HepG2 (cell line): ENCODE data around the gene BPIFB2. TPM values are rescaled to one million over a fixed set of nuclear protein-coding genes. Genes with fewer than 3 reads are reported as not detected.

Source experiments
- ATAC-seq: fragments of 200-7000 bp; cut with Tn5 transposase; 3 replicates; pipeline ENCODE4 v1.9.1; 2020; ENCODE audit warnings: mild to moderate bottlenecking, moderate library complexity
- BruUV-seq: library from RNA; stranded (reverse); fragments of 400-500 nt; replicated peaks from 2 replicates; lab custom pipeline; 2021; lab: Mats Ljungman, UMichigan
- CTCF ChIA-PET: fragments of 300-600 bp; formaldehyde crosslinking; extraction: SDS; loops from one replicate; lab custom pipeline; 2021; ENCODE audit warnings: low total read pairs, inconsistent platforms, low intra/inter-chr PET ratio; lab: Yijun Ruan, JAX
- POLR2A ChIA-PET: fragments of 350-600 bp; sonication (Branson Sonifier 250); formaldehyde crosslinking; loops from one replicate; lab custom pipeline; 2020; ENCODE audit warnings: antibody characterized with exemption, inconsistent platforms; lab: Yijun Ruan, JAX
- DNase-seq: peaks from one replicate; pipeline ENCODE4 v3.0.0-alpha.2; 2015; ENCODE audit warnings: low spot score
- FAIRE-seq: peaks from 3 replicates; lab custom pipeline; 2011; peaks lifted over from hg19 to GRCh38; lab: Jason Lieb, UNC
- H2AFZ ChIP-seq: one replicate; pipeline ENCODE4 v1.6.1; 2011; ENCODE audit warnings: low read length, inconsistent platforms
- H3K27ac ChIP-seq: fragments of 300-600 bp; 3 replicates; pipeline ENCODE4 v1.8.0; 2011; ENCODE audit warnings: mixed run types, mild to moderate bottlenecking, mixed read lengths, low read length, inconsistent platforms; ENCODE audit not compliant: insufficient read depth; ENCODE audit errors: extremely low read length
- H3K27me3 ChIP-seq, 2 experiments: fragments of 200-600 bp in 1 of 2; 2 replicates in 1 of 2; 3 replicates in 1 of 2; pipeline versions ENCODE4 v1.6.0 to v1.8.0; 2011; ENCODE audit warnings: low read length in 2 of 2, mild to moderate bottlenecking in 2 of 2, moderate library complexity in 2 of 2, inconsistent platforms in 1 of 2; ENCODE audit not compliant: insufficient read depth in 2 of 2, control insufficient read depth in 1 of 2
- H3K36me3 ChIP-seq, 2 experiments: fragments of 200-600 bp in 1 of 2; replicated peaks in 1 of 2; 2 replicates in 1 of 2; 3 replicates in 1 of 2; pipeline versions ENCODE4 v1.5.1 to v1.8.0; 2011; ENCODE audit warnings: low read length in 2 of 2, inconsistent platforms in 1 of 2; ENCODE audit not compliant: insufficient read depth in 2 of 2, control insufficient read depth in 1 of 2
- H3K4me1 ChIP-seq: 2 replicates; pipeline ENCODE4 v1.5.1; 2012; ENCODE audit warnings: low read length, inconsistent platforms; ENCODE audit not compliant: insufficient read depth
- H3K4me2 ChIP-seq: 2 replicates; pipeline ENCODE4 v1.6.0; 2011; ENCODE audit warnings: low read depth, low read length, inconsistent platforms
- H3K4me3 ChIP-seq, 3 experiments: fragments of 200-600 bp in 1 of 3; sonication (generic), shearing (Covaris generic) in 1 of 3; replicated peaks in 1 of 3; 2 replicates each; pipeline ENCODE4 v1.5.1; 2011 to 2016; ENCODE audit warnings: low read length in 3 of 3, inconsistent platforms in 2 of 3, low read depth in 2 of 3, mild to moderate bottlenecking in 2 of 3, control low read depth in 1 of 3, mixed read lengths in 1 of 3; ENCODE audit not compliant: insufficient read depth in 1 of 3
- H3K79me2 ChIP-seq: one replicate; pipeline ENCODE4 v1.6.1; 2011; ENCODE audit warnings: low read length, inconsistent platforms; ENCODE audit not compliant: insufficient read depth
- H3K9ac ChIP-seq: 2 replicates; pipeline ENCODE4 v1.6.0; 2011; ENCODE audit warnings: mild to moderate bottlenecking, low read depth, low read length, inconsistent platforms; ENCODE audit not compliant: insufficient read depth
- H3K9me3 ChIP-seq: 2 replicates; pipeline ENCODE4 v1.5.1; 2012; ENCODE audit warnings: mild to moderate bottlenecking, low read length
- H4K20me1 ChIP-seq: 2 replicates; pipeline ENCODE4 v1.6.0; 2011; ENCODE audit warnings: inconsistent platforms, mild to moderate bottlenecking, low read length, moderate library complexity; ENCODE audit not compliant: insufficient read depth
- ATF7-NPFF ChIP-seq: sonication (generic); formaldehyde crosslinking; IDR thresholded peaks from 2 replicates; pipeline ENCODE4 v1.8.1; 2023; ENCODE audit warnings: mild to moderate bottlenecking, low read depth, missing genetic modification reagents, moderate library complexity
- BCL3 ChIP-seq: sonication (generic); formaldehyde crosslinking; IDR thresholded peaks from 2 replicates; pipeline ENCODE4 v1.5.1; 2020; ENCODE audit warnings: mild to moderate bottlenecking, missing genetic modification reagents, moderate library complexity
- CHD4 ChIP-seq: fragments of 200-600 bp; sonication (generic); IDR thresholded peaks from 2 replicates; pipeline ENCODE4 v1.7.0; 2017; ENCODE audit warnings: mild to moderate bottlenecking, low read length, borderline replicate concordance
- MYC ChIP-seq: sonication (generic); formaldehyde crosslinking; IDR thresholded peaks from 2 replicates; pipeline ENCODE4 v1.9.0; 2021; ENCODE audit warnings: missing genetic modification reagents, borderline replicate concordance
- NFE2 ChIP-seq: sonication (generic); formaldehyde crosslinking; IDR thresholded peaks from 2 replicates; pipeline ENCODE4 v1.4.0; 2020; ENCODE audit warnings: missing genetic modification reagents
- POLR2A ChIP-seq, 2 experiments: IDR thresholded peaks; 2 replicates each; pipeline ENCODE4 v1.6.1; 2011; ENCODE audit warnings: low read depth in 2 of 2, low read length in 2 of 2, mild to moderate bottlenecking in 1 of 2, moderate library complexity in 1 of 2; ENCODE audit not compliant: insufficient read depth in 1 of 2
- POLR2G ChIP-seq: fragments of 200-400 bp; formaldehyde crosslinking; IDR thresholded peaks from 2 replicates; pipeline ENCODE4 v1.6.1; 2018; ENCODE audit warnings: mild to moderate bottlenecking, low read depth, low read length, moderate library complexity
- SAFB2 ChIP-seq: sonication (generic); formaldehyde crosslinking; IDR thresholded peaks from 2 replicates; pipeline ENCODE4 v1.5.1; 2020; ENCODE audit warnings: missing genetic modification reagents, low read depth, mild to moderate bottlenecking, borderline replicate concordance
- SP4 ChIP-seq: sonication (generic); formaldehyde crosslinking; IDR thresholded peaks from 2 replicates; pipeline ENCODE4 v1.8.1; 2023; ENCODE audit warnings: mild to moderate bottlenecking, missing genetic modification reagents
- TBX2 ChIP-seq: sonication (generic); formaldehyde crosslinking; IDR thresholded peaks from 2 replicates; pipeline ENCODE4 v1.5.0; 2020; ENCODE audit warnings: missing genetic modification reagents, mild to moderate bottlenecking, borderline replicate concordance
- ZFP36L1 ChIP-seq: sonication (generic); formaldehyde crosslinking; IDR thresholded peaks from 2 replicates; pipeline ENCODE4 v1.8.0; 2022; ENCODE audit warnings: mild to moderate bottlenecking, missing genetic modification reagents, moderate library complexity
- ZNF329 ChIP-seq: sonication (generic); formaldehyde crosslinking; IDR thresholded peaks from 2 replicates; pipeline ENCODE4 v1.9.0; 2021; ENCODE audit warnings: low read depth, mild to moderate bottlenecking, missing genetic modification reagents
- ZNF552 ChIP-seq: sonication (generic); formaldehyde crosslinking; IDR thresholded peaks from 2 replicates; pipeline ENCODE4 v1.9.0; 2022; ENCODE audit warnings: missing genetic modification reagents, mild to moderate bottlenecking, borderline replicate concordance
- ZNF605 ChIP-seq: sonication (generic); formaldehyde crosslinking; IDR thresholded peaks from 2 replicates; pipeline ENCODE4 v1.8.0; 2022; ENCODE audit warnings: mild to moderate bottlenecking, missing genetic modification reagents
- ZNF839 ChIP-seq: sonication (generic); formaldehyde crosslinking; IDR thresholded peaks from 2 replicates; pipeline ENCODE4 v1.4.0; 2020; ENCODE audit warnings: missing genetic modification reagents, mild to moderate bottlenecking, borderline replicate concordance
- ZSCAN29 ChIP-seq: sonication (generic); formaldehyde crosslinking; conservative IDR thresholded peaks from 2 replicates; pipeline ENCODE4 v1.4.0; 2020; ENCODE audit warnings: mild to moderate bottlenecking, missing genetic modification reagents
- WGBS: methylation state at CpG from one replicate; pipeline ENCODE4 v1.1.6; 2017; ENCODE audit warnings: low lambda C conversion rate; 5-methylcytosine and 5-hydroxymethylcytosine counted together
- in situ Hi-C: cut with HindIII; loops from 2 replicates; pipeline ENCODE4 v1.10.0; 2017; ENCODE audit warnings: low pct_unique_long_range_greater_than_20kb; ENCODE audit not compliant: extremely low pct_ligation_motif_present
- intact Hi-C: fragments of 100-400 bp; cut with micrococcal nuclease; formaldehyde crosslinking; loops from one replicate; pipeline ENCODE4 v1.10.0; 2022; ENCODE audit not compliant: unreplicated experiment
- polyA plus RNA-seq, 8 experiments: library from polyadenylated mRNA; depleted of rRNA in 3 of 8; stranded (reverse) in 7 of 8; unstranded in 1 of 8; fragments of >200 nt; fragmentation: Illumina TruSeq in 4 of 8; extraction: Trizol in 4 of 8; gene quantifications; 2 replicates each; pipeline versions ENCODE4 v1.2.1 to v1.2.3, GENCODE V29; 2011 to 2016; ENCODE audit warnings: low read depth in 4 of 8, missing spikeins in 1 of 8, mixed read lengths in 1 of 8; ENCODE audit not compliant: insufficient read depth in 1 of 8
- total RNA-seq, 5 experiments: library from RNA; depleted of rRNA; stranded (reverse); fragments of >200 nt; fragmentation: Illumina TruSeq; extraction: Trizol; gene quantifications; 2 replicates each; pipeline ENCODE4 v1.2.3, GENCODE V29; 2016; ENCODE audit warnings: low read depth in 1 of 5
- TF ChIP-seq, protein P1 (sequence below): sonication (generic); formaldehyde crosslinking; IDR thresholded peaks from 2 replicates; pipeline ENCODE4 v1.5.0; 2020; ENCODE audit warnings: mild to moderate bottlenecking, low read depth, missing genetic modification reagents, borderline replicate concordance
- TF ChIP-seq, protein P2 (sequence below): sonication (generic); formaldehyde crosslinking; IDR thresholded peaks from 2 replicates; pipeline ENCODE4 v1.4.0; 2020; ENCODE audit warnings: mild to moderate bottlenecking, missing genetic modification reagents
- TF ChIP-seq, protein P3 (sequence below): sonication (generic); formaldehyde crosslinking; IDR thresholded peaks from 2 replicates; pipeline ENCODE4 v1.8.0; 2022; ENCODE audit warnings: mild to moderate bottlenecking, missing genetic modification reagents, moderate library complexity

BPIFB2 gene
- total and polyA plus RNA-seq, 2 of the 13 experiments (the other 11 are each of a cell fraction or from before 2014, with no cell fraction given): 54.5 to 902 TPM

- TF ChIP-seq ZSCAN29 (CRISPR knock-in tag) (no peak), SP4 (CRISPR knock-in tag) (0 out of 2 replicates have a peak, but pooled peaks have one; percentile 34), POLR2A (IDR thresholded peaks at IDR 0.05; ENCODE audit: insufficient read depth in 1 of 2, low read depth in 2 of 2, low read length in 2 of 2) (peak; percentile 11 to 27; a peak in 1 of 4 replicates), ZNF552 (CRISPR knock-in tag) (no peak)
- TF ChIP-seq, protein P1, sequence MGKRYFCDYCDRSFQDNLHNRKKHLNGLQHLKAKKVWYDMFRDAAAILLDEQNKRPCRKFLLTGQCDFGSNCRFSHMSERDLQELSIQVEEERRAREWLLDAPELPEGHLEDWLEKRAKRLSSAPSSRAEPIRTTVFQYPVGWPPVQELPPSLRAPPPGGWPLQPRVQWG (CRISPR knock-in tag): no peak
- TF ChIP-seq, all 625 proteins: peak for 26
Measured at GRCh38 chr20:33013701-33014326, 6.3 kb downstream of the BPIFB2 start (continued).

- peaks cover 59 to 92% of the 10 kb centered on the region in 2 experiments for H3K36me3 ChIP-seq
- no peak overlapping the region for H2AFZ ChIP-seq
- peaks cover 38% of the 10 kb centered on the region for H3K4me1 ChIP-seq
- H3K79me2 ChIP-seq: peaks cover 16% of the 10 kb centered on the region
- FAIRE-seq (no peak), ATAC-seq (no peak), DNase-seq (no peak)
- WGBS: 94% methylated on average over 16 of the region's 16 CpGs
- intact Hi-C loops: no loop called here
- H3K9ac ChIP-seq: no peak overlapping the region
- peaks cover 8% of the 10 kb centered on the region; the same call in 1 of the 2 replicates for H4K20me1 ChIP-seq
- ChIA-PET CTCF (no interaction called here), POLR2A (interaction anchor here (0.8 kb wide), 1 partner anchor 9 kb away, joined by 3 read pairs; no protein-coding TSS in a partner anchor)
- in situ Hi-C loops: no loop called here
- BruUV-seq: no TSS peak
- no peak overlapping the region for H3K4me3 ChIP-seq
- H3K27ac ChIP-seq: no peak overlapping the region
- no peaks in the 10 kb centered on the region for H3K27me3 ChIP-seq
- H3K9me3 ChIP-seq: no peaks in the 10 kb centered on the region
- no peak overlapping the region for H3K4me2 ChIP-seq
- TF ChIP-seq ATF7-NPFF (0 out of 2 replicates have a peak, but pooled peaks have one; percentile 27), ZFP36L1 (CRISPR knock-in tag) (no peak), BCL3 (CRISPR knock-in tag) (0 out of 2 replicates have a peak, but pooled peaks have one; percentile 14), NFE2 (CRISPR knock-in tag) (no peak), SAFB2 (no peak), ZNF605 (0 out of 2 replicates have a peak, but pooled peaks have one; percentile 5), TBX2 (CRISPR knock-in tag) (0 out of 2 replicates have a peak, but pooled peaks have one; percentile 12), ZNF839 (CRISPR knock-in tag) (no peak), POLR2G (peak; percentile 62), CHD4 (no peak), MYC (CRISPR knock-in tag) (no peak), ZNF329 (CRISPR knock-in tag) (no peak)
- TF ChIP-seq, protein P2, sequence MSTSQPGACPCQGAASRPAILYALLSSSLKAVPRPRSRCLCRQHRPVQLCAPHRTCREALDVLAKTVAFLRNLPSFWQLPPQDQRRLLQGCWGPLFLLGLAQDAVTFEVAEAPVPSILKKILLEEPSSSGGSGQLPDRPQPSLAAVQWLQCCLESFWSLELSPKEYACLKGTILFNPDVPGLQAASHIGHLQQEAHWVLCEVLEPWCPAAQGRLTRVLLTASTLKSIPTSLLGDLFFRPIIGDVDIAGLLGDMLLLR (CRISPR knock-in tag): no peak
- TF ChIP-seq, protein P3, sequence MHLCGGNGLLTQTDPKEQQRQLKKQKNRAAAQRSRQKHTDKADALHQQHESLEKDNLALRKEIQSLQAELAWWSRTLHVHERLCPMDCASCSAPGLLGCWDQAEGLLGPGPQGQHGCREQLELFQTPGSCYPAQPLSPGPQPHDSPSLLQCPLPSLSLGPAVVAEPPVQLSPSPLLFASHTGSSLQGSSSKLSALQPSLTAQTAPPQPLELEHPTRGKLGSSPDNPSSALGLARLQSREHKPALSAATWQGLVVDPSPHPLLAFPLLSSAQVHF (CRISPR knock-in tag): 0 out of 2 replicates have a peak, but pooled peaks have one; percentile 26
Measured at GRCh38 chr20:33014336-33015113, 7.0 kb downstream of the BPIFB2 start.
